T-helper 2 cell treated with Interferon-gamma antibody and Interleukin-4, amounts not matched to agents 5 μg/mL and 100 μg/mL, for 36 hours (primary cell): ENCODE measurements around the gene CCDC60.

Experiments
- DNase-seq: peaks from one replicate; pipeline ENCODE4 v3.0.0; 2021; ENCODE audit warnings: low spot score
- H3K27ac Mint-ChIP-seq: one replicate; pipeline ENCODE4 v1.8.0; 2021; ENCODE audit warnings: mild to moderate bottlenecking, mixed read lengths
- H3K27me3 Mint-ChIP-seq: one replicate; pipeline ENCODE4 v1.8.0; 2021; ENCODE audit warnings: low read depth, mixed read lengths
- H3K36me3 Mint-ChIP-seq: one replicate; pipeline ENCODE4 v1.8.0; 2021; ENCODE audit warnings: low read depth, mixed read lengths
- H3K4me1 Mint-ChIP-seq: one replicate; pipeline ENCODE4 v1.8.0; 2021; ENCODE audit warnings: low read depth, mixed read lengths
- H3K4me3 Mint-ChIP-seq: one replicate; pipeline ENCODE4 v1.8.0; 2022; ENCODE audit warnings: mild to moderate bottlenecking, moderate library complexity, mixed read lengths
- H3K9me3 Mint-ChIP-seq: one replicate; pipeline ENCODE4 v1.8.0; 2021; ENCODE audit warnings: mixed read lengths

Gene CCDC60

GRCh38 chr12:119412811-119413794 lies 78.6 kb downstream of the CCDC60 start:
- DNase-seq: peak; percentile 25
- Mint-ChIP-seq H3K27me3 (peaks cover 3% of the 10 kb centered on the region), H3K36me3 (no peaks in the 10 kb centered on the region)

GRCh38 chr12:119415714-119416113 lies 81.2 kb downstream of the CCDC60 start:
- no peak for DNase-seq
- H3K4me1 Mint-ChIP-seq: no peaks in the 10 kb centered on the region
- no peaks in the 10 kb centered on the region for H3K36me3 Mint-ChIP-seq
- H3K27ac Mint-ChIP-seq: no peak overlapping the region
- no peaks in the 10 kb centered on the region for H3K27me3 Mint-ChIP-seq
- no peak overlapping the region for H3K4me3 Mint-ChIP-seq
- H3K9me3 Mint-ChIP-seq: no peaks in the 10 kb centered on the region

More at GRCh38 chr12:119412811-119413794, 78.6 kb downstream of the CCDC60 start:
- Mint-ChIP-seq H3K9me3 (no peaks in the 10 kb centered on the region), H3K27ac (no peak overlapping the region), H3K4me1 (no peaks in the 10 kb centered on the region), H3K4me3 (no peak overlapping the region)

GRCh38 chr12:119417440-119417839 lies 82.9 kb downstream of the CCDC60 start:
- Mint-ChIP-seq H3K4me3 (no peak overlapping the region), H3K36me3 (no peaks in the 10 kb centered on the region), H3K4me1 (no peaks in the 10 kb centered on the region)

GRCh38 chr12:119419381-119419780 lies 84.9 kb downstream of the CCDC60 start:
- DNase-seq: no peak
- no peaks in the 10 kb centered on the region for H3K4me1 Mint-ChIP-seq
- no peaks in the 10 kb centered on the region for H3K9me3 Mint-ChIP-seq
- H3K36me3 Mint-ChIP-seq: no peaks in the 10 kb centered on the region
- no peak overlapping the region for H3K4me3 Mint-ChIP-seq
- H3K27ac Mint-ChIP-seq: no peak overlapping the region
- H3K27me3 Mint-ChIP-seq: no peaks in the 10 kb centered on the region

More at GRCh38 chr12:119417440-119417839, 82.9 kb downstream of the CCDC60 start:
- Mint-ChIP-seq H3K9me3 (no peaks in the 10 kb centered on the region), H3K27ac (no peak overlapping the region), H3K27me3 (no peaks in the 10 kb centered on the region)
- no peak for DNase-seq

GRCh38 chr12:119423285-119423684 lies 88.8 kb downstream of the CCDC60 start:
- no peaks in the 10 kb centered on the region for H3K4me1 Mint-ChIP-seq
- no peak overlapping the region for H3K4me3 Mint-ChIP-seq
- H3K27me3 Mint-ChIP-seq: no peaks in the 10 kb centered on the region
- H3K9me3 Mint-ChIP-seq: no peaks in the 10 kb centered on the region
- H3K27ac Mint-ChIP-seq: no peak overlapping the region
- no peaks in the 10 kb centered on the region for H3K36me3 Mint-ChIP-seq
- no peak for DNase-seq

- Mint-ChIP-seq H3K36me3 (no peaks in the 10 kb centered on the region), H3K27ac (no peak overlapping the region), H3K4me3 (no peak overlapping the region), H3K9me3 (no peaks in the 10 kb centered on the region), H3K27me3 (no peaks in the 10 kb centered on the region), H3K4me1 (no peaks in the 10 kb centered on the region)
- no peak for DNase-seq
Observed at GRCh38 chr12:119425623-119426022, 91.1 kb downstream of the CCDC60 start.

- Mint-ChIP-seq H3K4me1 (no peaks in the 10 kb centered on the region), H3K27ac (no peak overlapping the region), H3K27me3 (no peaks in the 10 kb centered on the region), H3K9me3 (peaks cover 4% of the 10 kb centered on the region), H3K4me3 (no peak overlapping the region), H3K36me3 (no peaks in the 10 kb centered on the region)
- no peak for DNase-seq
Observed at GRCh38 chr12:119431151-119431550, 96.6 kb downstream of the CCDC60 start.

- Mint-ChIP-seq H3K27me3 (no peaks in the 10 kb centered on the region), H3K27ac (no peak overlapping the region), H3K4me1 (no peaks in the 10 kb centered on the region), H3K9me3 (peaks cover 4% of the 10 kb centered on the region), H3K36me3 (no peaks in the 10 kb centered on the region), H3K4me3 (no peak overlapping the region)
- no peak for DNase-seq
Observed at GRCh38 chr12:119432949-119433348, 98.4 kb downstream of the CCDC60 start.

GRCh38 chr12:119440803-119441360 lies 106.4 kb downstream of the CCDC60 start:
- no peaks in the 10 kb centered on the region for H3K9me3 Mint-ChIP-seq
- DNase-seq: no peak
- H3K27me3 Mint-ChIP-seq: peaks cover 4% of the 10 kb centered on the region
- no peak overlapping the region for H3K27ac Mint-ChIP-seq
- H3K4me1 Mint-ChIP-seq: peaks cover 3% of the 10 kb centered on the region
- H3K4me3 Mint-ChIP-seq: no peak overlapping the region
- H3K36me3 Mint-ChIP-seq: no peaks in the 10 kb centered on the region

- Mint-ChIP-seq H3K36me3 (no peaks in the 10 kb centered on the region), H3K27ac (no peak overlapping the region), H3K27me3 (peaks cover 4% of the 10 kb centered on the region), H3K4me1 (peaks cover 3% of the 10 kb centered on the region), H3K4me3 (peak overlapping the region; percentile 5), H3K9me3 (no peaks in the 10 kb centered on the region)
- peak; percentile 39 for DNase-seq
Observed at GRCh38 chr12:119444462-119445044, 110.0 kb downstream of the CCDC60 start.

- H3K27me3 Mint-ChIP-seq: peaks cover 4% of the 10 kb centered on the region
- no peak overlapping the region for H3K4me3 Mint-ChIP-seq
- no peak for DNase-seq
- peaks cover 3% of the 10 kb centered on the region for H3K4me1 Mint-ChIP-seq
- no peaks in the 10 kb centered on the region for H3K36me3 Mint-ChIP-seq
- H3K27ac Mint-ChIP-seq: no peak overlapping the region
- H3K9me3 Mint-ChIP-seq: no peaks in the 10 kb centered on the region
Observed at GRCh38 chr12:119446459-119446858, 111.9 kb downstream of the CCDC60 start.

GRCh38 chr12:119447126-119447525 lies 112.6 kb downstream of the CCDC60 start:
- no peak for DNase-seq
- Mint-ChIP-seq H3K27ac (no peak overlapping the region), H3K4me3 (no peak overlapping the region), H3K4me1 (peaks cover 3% of the 10 kb centered on the region), H3K9me3 (no peaks in the 10 kb centered on the region), H3K36me3 (no peaks in the 10 kb centered on the region), H3K27me3 (peaks cover 4% of the 10 kb centered on the region)

- H3K36me3 Mint-ChIP-seq: no peaks in the 10 kb centered on the region
Observed at GRCh38 chr12:119447618-119448017, 113.1 kb downstream of the CCDC60 start.

GRCh38 chr12:119448611-119449131 lies 114.1 kb downstream of the CCDC60 start:
- peaks cover 6% of the 10 kb centered on the region for H3K27me3 Mint-ChIP-seq
- no peaks in the 10 kb centered on the region for H3K9me3 Mint-ChIP-seq
- peaks cover 3% of the 10 kb centered on the region for H3K4me1 Mint-ChIP-seq
- no peak overlapping the region for H3K27ac Mint-ChIP-seq
- no peak for DNase-seq
- no peaks in the 10 kb centered on the region for H3K36me3 Mint-ChIP-seq
- no peak overlapping the region for H3K4me3 Mint-ChIP-seq

More at GRCh38 chr12:119447618-119448017, 113.1 kb downstream of the CCDC60 start:
- no peak for DNase-seq
- H3K4me1 Mint-ChIP-seq: peaks cover 3% of the 10 kb centered on the region
- H3K27ac Mint-ChIP-seq: no peak overlapping the region
- no peaks in the 10 kb centered on the region for H3K9me3 Mint-ChIP-seq
- peaks cover 4% of the 10 kb centered on the region for H3K27me3 Mint-ChIP-seq
- no peak overlapping the region for H3K4me3 Mint-ChIP-seq
